Calu3 (cell line): ENCODE data around the gene SPOCK1. TPM values are rescaled to one million over a fixed set of nuclear protein-coding genes. Genes with fewer than 3 reads are reported as not detected.

Experiments used
- BruUV-seq: library from RNA; stranded (reverse); fragments of 400-500 nt; replicated peaks from 2 replicates; lab custom pipeline; 2021; lab: Mats Ljungman, UMichigan
- CTCF ChIA-PET: fragments of 300-600 bp; sonication (Branson Sonifier 250); formaldehyde crosslinking; loops from one replicate; lab custom pipeline; 2022; ENCODE audit warnings: antibody characterized with exemption; lab: Charles Lee
- DNase-seq: peaks from one replicate; pipeline ENCODE4 v3.0.0; 2022
- H3K27ac Mint-ChIP-seq: one replicate; pipeline ENCODE4 v1.8.0; 2022; ENCODE audit warnings: mixed read lengths; ENCODE audit not compliant: unreplicated experiment
- H3K27me3 Mint-ChIP-seq: one replicate; pipeline ENCODE4 v1.8.0; 2022; ENCODE audit warnings: mixed read lengths; ENCODE audit not compliant: unreplicated experiment
- H3K36me3 Mint-ChIP-seq: one replicate; pipeline ENCODE4 v1.8.0; 2022; ENCODE audit warnings: mild to moderate bottlenecking, moderate library complexity, mixed read lengths; ENCODE audit not compliant: insufficient read depth, unreplicated experiment
- H3K4me1 Mint-ChIP-seq: one replicate; pipeline ENCODE4 v1.8.0; 2022; ENCODE audit warnings: mild to moderate bottlenecking, low read depth, mixed read lengths; ENCODE audit not compliant: unreplicated experiment
- H3K4me3 Mint-ChIP-seq: one replicate; pipeline ENCODE4 v1.8.0; 2022; ENCODE audit warnings: mild to moderate bottlenecking, low read depth, moderate library complexity, mixed read lengths; ENCODE audit not compliant: unreplicated experiment
- H3K9me3 Mint-ChIP-seq: one replicate; pipeline ENCODE4 v1.8.0; 2022; ENCODE audit warnings: low read depth, mixed read lengths; ENCODE audit not compliant: unreplicated experiment
- CTCF ChIP-seq: fragments of 200-600 bp; IDR thresholded peaks from one replicate; pipeline ENCODE4 v1.8.0; 2022; ENCODE audit warnings: antibody characterized with exemption; ENCODE audit not compliant: unreplicated experiment
- intact Hi-C: fragments of 100-400 bp; cut with micrococcal nuclease; formaldehyde crosslinking; loops from one replicate; pipeline ENCODE4 v1.10.0; 2022; ENCODE audit not compliant: unreplicated experiment
- total RNA-seq: library from RNA; stranded (reverse); gene quantifications from 2 replicates; pipeline ENCODE4 v1.2.3, GENCODE V29; 2022

SPOCK1 gene
- total RNA-seq, 1 experiment from 2014 or later: 3.2 TPM

- no TSS peak for BruUV-seq
- intact Hi-C loops: no loop called here
- no peaks in the 10 kb centered on the region for H3K4me1 Mint-ChIP-seq
- no peak overlapping the region for H3K27ac Mint-ChIP-seq
- peaks cover 95% of the 10 kb centered on the region for H3K27me3 Mint-ChIP-seq
- no peaks in the 10 kb centered on the region for H3K9me3 Mint-ChIP-seq
- CTCF ChIA-PET: no interaction called here
- DNase-seq: no peak
- no peak overlapping the region for H3K4me3 Mint-ChIP-seq
- no peak for TF ChIP-seq CTCF
- no peaks in the 10 kb centered on the region for H3K36me3 Mint-ChIP-seq
These were observed 99.2 kb downstream of the SPOCK1 start for GRCh38 chr5:137399911-137400310.

- CTCF ChIA-PET: no interaction called here
- H3K9me3 Mint-ChIP-seq: no peaks in the 10 kb centered on the region
These were observed 100.4 kb downstream of the SPOCK1 start for GRCh38 chr5:137398751-137399150.

DNA sequence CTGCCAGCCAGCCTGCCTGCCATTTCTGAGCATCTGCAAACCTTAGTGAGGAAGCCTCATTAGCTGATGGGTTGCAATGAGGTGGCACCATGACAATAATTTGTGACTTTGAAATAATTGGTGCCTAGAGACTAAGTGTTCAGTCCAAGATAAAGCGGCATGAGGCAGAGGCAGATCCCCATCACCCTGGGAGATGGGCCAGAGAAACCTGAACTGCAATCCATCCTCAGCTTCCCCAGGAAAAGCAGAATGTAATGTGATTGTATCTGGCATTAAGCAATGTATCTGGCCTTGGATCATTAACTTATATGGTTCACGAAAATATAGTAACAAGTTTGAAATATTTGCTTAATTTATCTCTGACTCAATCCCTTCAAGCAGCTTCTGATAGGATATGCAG lies 101.0 kb downstream of the SPOCK1 start:
- Mint-ChIP-seq H3K9me3 (no peaks in the 10 kb centered on the region), H3K27me3 (peaks cover 90% of the 10 kb centered on the region), H3K4me1 (no peaks in the 10 kb centered on the region), H3K27ac (no peak overlapping the region), H3K36me3 (no peaks in the 10 kb centered on the region), H3K4me3 (no peak overlapping the region)
- TF ChIP-seq CTCF: no peak
- DNase-seq: no peak
- CTCF ChIA-PET: no interaction called here
- intact Hi-C loops: no loop called here
- no TSS peak for BruUV-seq

More at GRCh38 chr5:137398751-137399150, 100.4 kb downstream of the SPOCK1 start:
- intact Hi-C loops: no loop called here
- Mint-ChIP-seq H3K4me3 (no peak overlapping the region), H3K36me3 (no peaks in the 10 kb centered on the region), H3K27ac (no peak overlapping the region), H3K27me3 (peaks cover 90% of the 10 kb centered on the region), H3K4me1 (no peaks in the 10 kb centered on the region)
- BruUV-seq: no TSS peak
- TF ChIP-seq CTCF: no peak
- no peak for DNase-seq

- intact Hi-C loops: no loop called here
- no peak overlapping the region for H3K4me3 Mint-ChIP-seq
These were observed 103.9 kb downstream of the SPOCK1 start for GRCh38 chr5:137395011-137395755.

More at GRCh38 chr5:137395011-137395755, 103.9 kb downstream of the SPOCK1 start:
- Mint-ChIP-seq H3K27ac (no peak overlapping the region), H3K36me3 (no peaks in the 10 kb centered on the region), H3K27me3 (peaks cover 91% of the 10 kb centered on the region), H3K9me3 (no peaks in the 10 kb centered on the region), H3K4me1 (no peaks in the 10 kb centered on the region)
- TF ChIP-seq CTCF: no peak
- CTCF ChIA-PET: no interaction called here
- DNase-seq: no peak
- BruUV-seq: no TSS peak
